Astrocyte (in vitro differentiated cells and primary cell): ENCODE measurements around the gene PPP6R3.

Source experiments
- CTCF ChIP-seq: IDR thresholded peaks from 2 replicates; pipeline ENCODE4 v1.5.1; 2011; ENCODE audit warnings: low read depth, mild to moderate bottlenecking, inconsistent platforms, low read length, moderate library complexity; ENCODE audit not compliant: insufficient read depth
- EZH2 ChIP-seq: IDR thresholded peaks from 2 replicates; pipeline ENCODE4 v1.6.1; 2012; ENCODE audit warnings: mild to moderate bottlenecking, low read length, inconsistent platforms; ENCODE audit not compliant: insufficient read depth

DNA sequence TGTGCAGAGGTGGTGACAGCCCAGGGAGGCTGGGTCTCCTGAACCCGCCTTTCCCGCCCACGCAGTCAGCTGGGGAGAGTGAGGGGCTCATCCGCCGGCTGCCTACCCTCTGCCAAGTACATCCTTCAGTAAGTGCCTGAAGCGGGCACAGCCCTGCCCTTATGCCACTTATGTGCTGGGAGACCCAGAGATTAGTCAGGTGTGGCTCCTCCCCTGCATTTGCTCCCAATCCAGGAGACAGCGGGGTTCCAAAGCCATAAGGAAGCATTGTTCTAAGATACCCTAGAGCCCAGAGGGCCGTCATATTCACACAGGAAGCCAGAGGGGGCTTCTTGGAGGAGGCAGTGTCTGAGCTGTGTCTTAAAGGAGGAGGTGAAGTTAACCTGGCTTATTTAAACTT, 5.8 kb upstream of the PPP6R3 start:
- TF ChIP-seq CTCF = no peak
- no peak for TF ChIP-seq EZH2
